H54 (cell line): Measurements from ENCODE around the gene ELF4.
A peak's percentile ranks its signal among the peaks of the same experiment; 100 is the strongest.
"Not testable (repeated sequence)": the region's sequence is repeated elsewhere in the genome, so short reads cannot be mapped to it uniquely, and the experiment has no call there.

ENCODE experiments used
- DNase-seq: peaks from one replicate; pipeline ENCODE4 v3.0.0; 2011; ENCODE audit warnings: low spot score, mixed read lengths; ENCODE audit not compliant: insufficient read length
- FAIRE-seq: peaks from 3 replicates; lab custom pipeline; 2011; peaks lifted over from hg19 to GRCh38; lab: Jason Lieb, UNC
- POLR2A ChIP-seq: IDR thresholded peaks from 2 replicates; pipeline ENCODE4 v1.6.1; 2011; ENCODE audit warnings: low read depth, mild to moderate bottlenecking, low read length

The ELF4 gene

DNA sequence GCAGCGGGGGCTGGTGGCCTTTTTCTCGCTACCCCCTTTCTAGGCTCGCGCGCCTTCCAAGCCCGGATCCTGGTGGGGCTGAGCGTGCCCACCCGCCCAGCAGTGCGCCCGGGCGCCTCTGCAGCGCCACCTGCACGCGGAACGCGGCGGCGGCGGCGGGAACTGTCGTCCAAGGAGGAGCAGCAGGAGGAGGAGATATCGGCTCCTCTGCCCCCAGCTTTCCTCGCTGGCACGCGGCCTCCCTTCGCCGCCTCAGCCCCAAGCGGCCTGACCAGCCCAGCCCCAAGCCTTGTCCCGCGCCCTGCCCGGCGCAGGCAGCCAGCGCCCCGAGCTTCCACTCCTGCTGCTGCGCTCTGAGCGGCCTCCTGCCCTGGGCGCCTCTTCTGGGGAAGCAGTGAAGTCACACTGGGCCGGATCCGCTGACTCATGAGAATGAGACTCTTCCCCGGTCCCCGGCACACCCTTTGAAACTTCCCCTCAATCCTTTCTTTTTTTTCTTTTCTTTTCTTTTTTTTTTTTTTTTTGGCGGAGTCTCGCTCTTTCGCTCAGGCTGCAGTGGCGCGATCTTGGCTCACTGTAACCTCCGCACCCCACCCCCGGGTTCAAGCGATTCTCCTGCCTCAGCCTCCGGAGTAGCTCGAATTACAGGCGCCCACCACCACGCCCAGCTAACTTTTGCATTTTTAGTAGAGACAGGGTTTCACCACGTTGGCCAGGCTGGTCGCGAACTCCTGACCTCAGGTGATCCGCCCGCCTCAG lies 10.6 kb upstream of the ELF4 start:
- DNase-seq (peak; percentile 87), FAIRE-seq (no peak)
- TF ChIP-seq POLR2A, result no peak; the same call in 1 of the 2 replicates

DNA sequence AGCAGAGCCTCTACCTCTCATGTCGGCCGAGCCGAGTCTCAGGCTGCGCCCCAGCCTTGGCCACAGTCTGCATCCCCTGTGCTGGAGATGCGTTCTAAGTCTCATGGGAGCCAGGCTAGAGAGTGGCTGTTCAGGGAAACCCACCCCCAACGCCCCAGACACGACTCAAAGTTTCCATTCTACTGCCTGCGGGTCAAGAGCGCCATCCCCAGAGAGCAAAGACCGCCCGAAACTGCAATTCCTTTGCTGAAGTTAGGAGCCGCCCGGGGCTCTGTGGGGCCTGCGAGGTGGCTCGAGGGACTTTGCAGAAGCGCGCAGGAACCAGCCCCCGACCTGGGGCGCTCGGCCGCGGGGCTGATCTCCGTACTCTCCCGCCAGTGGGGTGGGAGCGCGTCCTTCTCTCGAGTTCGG lies 10.0 kb upstream of the ELF4 start:
- FAIRE-seq, result no peak
- TF ChIP-seq POLR2A, result no peak
- DNase-seq, result no peak

DNA sequence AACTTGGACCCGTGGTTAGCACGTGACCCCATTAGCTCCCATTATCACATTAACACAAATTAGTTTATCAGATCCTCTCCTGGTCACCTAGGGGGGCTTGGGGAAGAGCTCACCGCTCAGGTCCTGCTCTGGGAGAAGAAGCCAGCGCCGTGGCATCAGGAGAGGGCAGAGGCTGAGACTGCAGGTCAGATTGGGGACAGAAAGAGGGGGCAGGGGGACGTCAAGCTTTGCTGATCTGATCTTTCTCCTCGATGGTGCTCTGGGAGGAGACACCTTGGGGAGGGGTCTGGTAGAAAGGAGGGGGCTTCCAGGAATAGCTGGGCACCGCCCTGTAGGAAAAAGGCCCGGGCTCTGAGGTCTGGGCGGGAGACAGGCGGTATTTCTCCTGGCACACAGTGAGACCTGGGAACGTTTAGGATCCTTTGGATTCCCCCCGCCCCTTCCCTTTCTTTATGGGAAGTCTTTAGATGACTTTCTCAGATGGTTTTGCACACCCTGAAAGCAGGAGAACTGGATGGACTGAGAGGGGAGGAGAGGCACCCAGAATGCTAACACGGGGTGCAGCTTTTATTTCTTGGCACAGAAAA lies 9.1 kb upstream of the ELF4 start:
- DNase-seq, result no peak
- no peak for TF ChIP-seq POLR2A
- FAIRE-seq, result no peak

DNA sequence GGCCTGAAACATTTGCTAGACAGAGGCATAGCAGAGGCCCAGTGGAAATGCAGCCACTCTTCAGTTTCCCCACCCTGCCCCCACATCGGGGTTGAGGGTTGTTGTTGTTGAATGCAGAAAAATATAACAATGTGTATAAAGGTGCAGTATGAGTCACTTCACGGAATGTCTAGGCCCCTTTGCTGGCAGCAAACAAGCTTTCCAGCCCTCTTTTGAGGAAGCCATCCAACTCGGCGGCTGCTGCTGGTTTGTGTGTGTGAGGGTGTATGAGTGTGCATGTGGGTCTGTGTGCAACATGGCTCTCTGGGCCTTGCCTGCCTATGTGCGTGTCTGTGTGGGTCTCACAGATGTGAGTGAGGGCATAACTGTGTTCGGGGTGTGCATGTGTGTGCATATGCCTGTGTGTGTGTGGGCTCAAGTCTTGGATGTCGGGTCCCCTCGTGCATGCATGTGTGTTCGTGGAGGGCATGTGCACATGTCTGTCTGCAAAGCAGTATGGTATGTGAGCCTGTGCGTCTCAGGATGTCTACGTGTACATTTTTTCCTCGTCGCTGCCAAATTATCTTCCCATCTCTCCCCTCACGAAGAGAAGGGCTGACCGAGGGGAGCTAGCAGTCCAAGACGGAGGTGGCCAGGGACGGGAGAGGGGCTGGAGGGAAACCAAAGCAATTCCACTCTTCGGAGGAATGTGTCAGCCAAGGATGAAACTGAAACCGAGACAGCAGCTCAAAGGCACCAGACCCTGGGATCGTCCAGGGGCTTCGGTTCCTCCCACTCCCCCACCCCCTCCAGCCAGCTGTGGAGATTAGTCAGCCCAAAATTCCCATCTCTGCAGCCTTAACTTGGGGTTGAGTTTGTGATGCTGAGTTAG lies 8.4 kb upstream of the ELF4 start:
- DNase-seq, result no peak
- TF ChIP-seq POLR2A, result no peak
- FAIRE-seq, result peak; percentile 52

DNA sequence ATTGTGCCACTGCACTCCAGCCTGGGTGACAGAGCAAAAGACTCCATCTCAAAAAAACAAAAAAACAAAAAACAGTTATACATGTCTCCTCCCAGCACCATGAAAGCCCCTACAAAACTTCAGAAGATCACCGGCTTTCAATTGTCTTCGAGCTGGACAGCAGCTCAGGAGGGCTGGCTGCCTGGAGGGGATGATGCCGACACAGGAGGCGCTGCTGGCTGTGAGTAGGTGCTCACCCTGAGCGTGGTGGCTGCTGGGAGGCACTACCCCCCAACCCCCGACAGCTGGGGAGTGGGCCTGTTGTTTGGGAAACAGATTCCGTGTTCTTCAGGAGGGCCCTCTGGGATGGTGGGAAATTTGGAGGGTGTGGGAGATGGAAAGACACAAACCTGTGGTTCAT lies 6.9 kb upstream of the ELF4 start:
- TF ChIP-seq POLR2A, result no peak
- FAIRE-seq (no peak), DNase-seq (no peak)

DNA sequence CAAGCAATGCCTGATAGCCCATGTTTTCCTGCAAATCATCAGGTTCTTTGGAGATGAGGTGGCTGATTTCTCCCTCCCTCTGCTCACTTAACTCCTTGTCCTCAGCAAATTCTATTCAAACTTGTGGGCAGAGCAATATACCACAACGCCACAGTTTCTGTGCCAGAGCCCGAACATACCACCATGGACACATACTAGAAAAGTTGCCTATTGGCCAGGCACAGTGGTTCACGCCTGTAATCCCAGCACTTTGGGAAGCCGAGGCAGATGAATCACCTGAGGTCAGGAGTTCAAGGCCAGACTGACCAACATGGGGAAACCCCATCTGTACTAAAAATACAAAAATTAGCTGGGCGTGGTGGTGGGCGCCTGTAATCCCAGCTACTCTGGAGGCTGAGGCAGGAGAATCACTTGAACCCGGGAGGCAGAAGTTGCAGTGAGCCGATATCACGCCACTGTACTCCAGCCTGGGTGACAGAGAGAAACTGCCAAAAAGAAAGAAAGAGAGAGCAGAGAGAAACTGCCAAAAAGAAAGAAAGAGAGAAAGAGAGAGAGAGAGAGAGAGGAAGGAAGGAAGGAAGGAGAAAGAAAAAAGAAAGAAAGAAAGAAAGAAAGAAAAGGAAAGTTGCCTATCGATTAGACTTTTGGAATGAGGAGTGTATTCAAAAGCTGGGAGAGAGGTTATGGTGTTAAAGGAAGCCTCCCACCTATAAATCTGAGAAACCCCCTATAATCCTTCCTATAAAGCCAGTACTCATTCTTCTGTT lies 5.0 kb upstream of the ELF4 start:
- DNase-seq, result not testable (repeated sequence)
- FAIRE-seq, result peak; percentile 36

DNA sequence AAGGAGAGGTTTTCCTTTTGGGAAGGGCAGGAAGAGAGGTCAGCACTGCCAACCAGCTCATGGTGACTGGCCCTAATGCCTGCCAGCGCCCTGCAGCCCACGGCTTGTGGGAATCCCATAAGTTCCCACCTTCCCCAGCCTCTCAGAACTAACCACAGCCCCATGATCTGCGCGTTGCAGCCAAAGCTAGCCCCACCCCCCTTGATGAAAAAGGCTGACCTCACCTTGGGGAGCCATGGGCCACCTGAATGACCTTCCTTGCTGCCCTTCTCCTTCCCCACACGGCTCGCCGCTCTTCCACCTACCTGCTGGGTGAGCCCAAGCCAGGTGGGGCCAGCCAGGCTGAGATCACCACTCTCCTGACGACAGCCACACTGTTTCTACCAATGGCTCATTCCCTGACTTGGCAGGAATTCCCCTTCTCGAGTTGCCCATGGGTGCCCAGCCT lies 3.9 kb upstream of the ELF4 start:
- FAIRE-seq (peak; percentile 75), DNase-seq (peak; percentile 53)
- TF ChIP-seq POLR2A, result no peak

DNA sequence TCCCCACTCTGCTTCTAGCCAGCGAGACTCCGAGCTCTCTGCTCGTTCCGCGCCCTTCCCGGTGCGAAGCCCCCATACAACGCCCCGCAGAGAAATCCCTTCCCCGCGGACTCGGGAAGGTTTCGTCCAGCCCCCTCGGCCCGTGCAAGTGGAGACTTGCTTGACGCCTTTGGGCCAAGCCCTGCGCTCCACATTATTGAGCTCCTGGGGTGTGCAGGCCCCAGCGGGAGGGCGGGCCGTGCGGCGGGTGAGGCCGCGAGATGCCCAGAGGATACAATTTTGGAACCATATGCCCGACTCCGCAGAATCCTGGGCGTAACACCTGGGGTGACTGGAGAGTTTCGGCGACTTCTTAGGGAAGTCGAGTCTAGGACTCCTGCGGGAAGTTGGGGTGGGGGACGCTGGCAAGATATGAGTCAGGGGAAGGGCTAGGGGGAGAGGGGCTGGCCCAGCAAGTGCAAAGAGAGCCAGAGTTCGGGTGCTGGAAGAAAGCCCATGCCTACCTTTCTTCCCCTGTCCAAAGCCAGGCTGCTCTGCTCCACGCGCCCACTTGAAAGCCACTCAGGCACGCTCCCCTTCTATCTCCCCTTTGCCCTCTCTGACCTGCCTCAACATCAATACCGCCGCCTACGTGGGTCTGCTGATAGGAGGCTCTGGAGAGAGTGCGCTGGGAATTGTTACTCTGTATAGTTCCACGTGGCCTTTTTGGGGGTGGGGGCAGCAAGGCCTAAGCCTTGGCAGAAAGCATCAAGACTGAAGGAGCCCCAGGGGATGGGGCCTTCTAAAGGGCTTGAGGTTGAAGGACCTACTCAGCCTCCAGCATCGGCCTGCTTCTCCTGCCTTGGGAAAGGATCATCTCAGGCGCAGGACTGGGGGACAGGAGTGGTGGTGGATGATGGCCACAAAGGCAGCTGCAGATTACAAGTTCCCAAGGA lies 1.2 kb upstream of the ELF4 start:
- FAIRE-seq (no peak), DNase-seq (no peak)
- no peak for TF ChIP-seq POLR2A

DNA sequence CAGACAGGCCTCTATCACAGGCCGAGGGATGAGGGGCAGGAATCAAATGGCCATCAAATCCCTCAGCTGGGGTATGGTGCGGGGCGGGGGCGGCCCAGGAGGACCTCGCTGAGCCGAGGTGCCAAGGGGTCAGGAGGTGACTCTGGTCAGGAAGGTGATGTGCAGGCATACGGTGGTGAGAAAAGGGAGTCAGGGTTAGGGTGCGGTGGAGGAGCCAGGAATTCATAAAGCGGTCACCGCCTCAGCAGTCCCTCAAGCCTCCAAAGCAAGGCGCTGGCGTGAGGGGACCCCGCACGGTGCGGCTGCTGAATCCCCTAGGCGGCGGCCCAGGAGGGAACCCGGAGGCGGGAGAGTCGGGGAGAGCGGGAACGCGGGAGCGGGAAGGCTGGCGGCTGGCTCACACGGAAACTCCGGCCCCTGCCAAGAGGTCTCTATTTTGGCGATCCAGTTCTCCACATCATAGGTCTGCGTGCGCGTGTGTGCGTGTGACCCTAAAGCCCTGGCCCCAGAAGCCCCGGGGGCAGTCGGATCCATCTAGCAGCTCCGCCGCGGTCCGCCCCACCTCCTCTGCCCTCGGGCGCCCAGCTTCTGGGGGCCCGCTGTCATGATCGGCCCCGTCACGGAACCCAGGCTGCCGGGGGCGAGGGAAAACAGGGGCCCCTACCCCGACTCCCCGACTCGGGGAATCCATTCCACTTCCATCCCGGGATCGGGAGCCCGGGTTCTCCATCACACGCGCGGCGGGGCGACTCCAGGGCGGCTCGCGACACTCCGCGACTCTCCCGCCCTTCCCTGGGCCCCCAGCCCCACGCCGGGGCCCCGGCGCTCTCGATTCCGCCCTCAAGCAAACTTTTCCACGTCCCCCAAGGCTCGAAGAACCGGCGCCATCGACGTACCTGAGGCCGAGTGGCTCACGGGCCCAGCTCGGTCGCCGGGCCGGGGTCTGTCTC lies 593 bp downstream of the ELF4 start:
- FAIRE-seq (no peak), DNase-seq (no peak)
- no peak for TF ChIP-seq POLR2A

DNA sequence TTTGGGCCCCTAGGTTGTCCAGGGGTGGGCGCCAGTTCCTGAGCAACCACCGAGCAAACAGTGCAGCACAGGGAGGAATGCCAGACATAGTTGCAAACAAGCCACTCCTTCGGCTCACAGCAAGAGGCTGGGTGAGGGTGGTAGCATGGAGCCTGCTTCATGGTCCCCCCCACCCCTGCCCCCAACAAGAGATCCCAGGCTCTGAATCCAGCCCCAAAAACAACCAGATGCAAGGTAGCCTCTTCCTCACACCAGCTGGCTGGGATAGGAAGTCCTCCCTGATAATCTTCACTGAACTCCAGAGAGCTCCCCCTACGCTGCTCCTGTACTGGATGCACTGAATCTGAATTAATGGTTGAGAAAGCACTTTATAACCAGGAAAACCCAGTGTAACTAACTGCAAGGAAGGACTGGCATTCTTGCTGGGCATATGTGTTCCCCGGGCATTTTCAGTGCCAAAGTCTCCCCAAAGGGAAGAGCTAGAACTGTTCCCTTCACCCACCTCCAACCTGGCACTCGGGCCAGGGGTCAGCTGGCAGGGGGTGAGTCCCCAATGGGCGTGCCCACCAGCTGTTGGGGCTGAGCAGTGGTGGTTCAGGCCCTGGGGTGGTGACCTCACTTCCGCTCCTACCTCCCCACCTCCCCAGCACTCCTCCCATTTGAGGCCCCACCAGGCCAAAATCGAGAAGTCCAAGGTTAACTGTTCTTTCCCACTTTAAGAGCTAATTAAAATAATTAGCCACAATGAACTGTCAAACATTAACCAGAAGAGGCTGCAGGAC lies 1.5 kb downstream of the ELF4 start:
- DNase-seq, result peak; percentile 81
- TF ChIP-seq POLR2A, result no peak
- FAIRE-seq, result no peak

DNA sequence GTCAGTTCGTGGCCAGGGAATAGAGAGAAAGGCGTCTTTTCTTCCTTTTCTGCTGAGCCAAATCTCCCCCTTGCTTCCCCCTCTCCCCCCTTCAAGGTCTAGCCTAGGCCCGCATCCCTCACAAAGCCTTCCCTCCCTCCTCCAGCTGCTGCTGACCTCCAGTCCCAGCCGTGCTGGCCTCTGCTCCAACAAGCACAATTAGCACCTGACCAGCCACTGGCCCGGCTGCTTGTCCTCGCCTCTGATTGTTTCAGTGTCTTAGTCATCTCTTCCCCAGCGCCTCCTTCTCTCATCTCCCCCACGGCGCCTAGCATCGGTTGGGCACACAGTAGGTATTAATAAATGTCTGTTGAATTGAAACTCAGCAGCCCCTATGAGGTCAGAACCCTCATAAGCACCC lies 4.2 kb downstream of the ELF4 start:
- FAIRE-seq (no peak), DNase-seq (no peak)
- TF ChIP-seq POLR2A, result no peak

DNA sequence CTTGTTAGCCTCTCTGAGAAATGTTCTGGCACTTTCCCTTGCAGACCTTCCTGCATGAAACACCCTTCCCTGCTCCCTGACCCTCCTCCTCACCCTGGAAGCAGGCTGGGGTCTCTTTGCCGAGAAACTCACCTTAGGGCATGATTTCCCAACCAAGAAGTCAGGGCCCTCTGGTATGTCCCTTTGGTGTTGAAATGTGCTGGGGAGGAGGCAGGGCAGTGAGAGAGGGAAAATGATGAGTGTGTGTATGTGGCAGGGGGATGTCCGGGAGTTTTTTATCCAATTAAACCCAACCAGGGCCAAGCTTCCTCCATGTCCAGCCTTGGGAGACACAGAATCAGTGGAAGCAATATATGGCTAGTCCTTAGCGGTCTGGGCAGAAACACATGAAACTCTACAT lies 5.1 kb downstream of the ELF4 start:
- no peak for TF ChIP-seq POLR2A
- FAIRE-seq (no peak), DNase-seq (no peak)
